ENCODE measurements around the gene SOX18.

DNA sequence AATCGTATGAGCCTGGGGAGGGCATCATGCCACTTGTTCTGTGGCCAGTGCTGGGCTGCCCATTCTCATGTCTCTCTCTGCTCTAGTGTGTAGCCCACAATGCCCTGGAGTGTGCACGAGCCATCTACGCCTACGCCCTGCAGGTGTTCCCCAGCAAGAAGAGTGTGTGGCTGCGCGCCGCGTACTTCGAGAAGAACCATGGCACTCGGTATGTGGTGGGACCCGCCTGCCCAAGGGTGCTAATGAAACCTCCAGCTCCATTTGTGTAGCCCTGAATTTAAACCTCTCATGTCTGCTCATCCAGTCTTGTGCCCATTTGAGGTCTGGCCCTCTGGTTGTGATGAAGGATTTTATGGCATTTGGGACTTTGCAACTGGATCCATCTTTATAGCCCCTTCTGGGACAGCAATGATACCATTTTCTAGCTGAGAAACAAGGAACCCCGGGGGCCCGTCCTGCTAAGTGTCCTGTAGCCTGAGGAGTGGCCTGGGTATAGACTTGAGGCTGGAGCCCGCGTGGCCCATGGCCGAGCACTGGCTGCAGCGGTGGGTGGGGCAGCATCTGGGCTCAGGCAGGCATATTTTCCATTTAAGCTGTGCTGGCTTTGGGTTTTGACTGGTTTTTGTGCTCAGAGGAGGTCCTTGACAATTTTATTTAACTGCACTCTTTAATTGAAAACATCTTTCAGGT is 26.6 kb downstream of the SOX18 start:
- TF ChIP-seq POLR2AphosphoS5 (IDR thresholded peaks at IDR 0.05): no peak
- TF ChIP-seq, protein P1, sequence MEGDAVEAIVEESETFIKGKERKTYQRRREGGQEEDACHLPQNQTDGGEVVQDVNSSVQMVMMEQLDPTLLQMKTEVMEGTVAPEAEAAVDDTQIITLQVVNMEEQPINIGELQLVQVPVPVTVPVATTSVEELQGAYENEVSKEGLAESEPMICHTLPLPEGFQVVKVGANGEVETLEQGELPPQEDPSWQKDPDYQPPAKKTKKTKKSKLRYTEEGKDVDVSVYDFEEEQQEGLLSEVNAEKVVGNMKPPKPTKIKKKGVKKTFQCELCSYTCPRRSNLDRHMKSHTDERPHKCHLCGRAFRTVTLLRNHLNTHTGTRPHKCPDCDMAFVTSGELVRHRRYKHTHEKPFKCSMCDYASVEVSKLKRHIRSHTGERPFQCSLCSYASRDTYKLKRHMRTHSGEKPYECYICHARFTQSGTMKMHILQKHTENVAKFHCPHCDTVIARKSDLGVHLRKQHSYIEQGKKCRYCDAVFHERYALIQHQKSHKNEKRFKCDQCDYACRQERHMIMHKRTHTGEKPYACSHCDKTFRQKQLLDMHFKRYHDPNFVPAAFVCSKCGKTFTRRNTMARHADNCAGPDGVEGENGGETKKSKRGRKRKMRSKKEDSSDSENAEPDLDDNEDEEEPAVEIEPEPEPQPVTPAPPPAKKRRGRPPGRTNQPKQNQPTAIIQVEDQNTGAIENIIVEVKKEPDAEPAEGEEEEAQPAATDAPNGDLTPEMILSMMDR (IDR thresholded peaks at IDR 0.05): no peak

Data from sigmoid colon (tissue), 4 donors.